GM18951 (cell line): ENCODE measurements around the gene CBX2.

Experiments used
- POLR2A ChIP-seq: IDR thresholded peaks from 4 replicates; pipeline ENCODE4 v1.6.1; 2011; ENCODE audit warnings: mild to moderate bottlenecking; ENCODE audit not compliant: insufficient read length, insufficient read depth; ENCODE audit errors: extremely low read depth
- in situ Hi-C: fragments of 300-500 bp; cut with MboI; formaldehyde crosslinking; loops from one replicate; pipeline ENCODE4 v1.12.0; 2022; ENCODE audit warnings: low sequenced_read_pairs, mixed read lengths, inconsistent platforms; ENCODE audit not compliant: unreplicated experiment

The CBX2 gene

DNA sequence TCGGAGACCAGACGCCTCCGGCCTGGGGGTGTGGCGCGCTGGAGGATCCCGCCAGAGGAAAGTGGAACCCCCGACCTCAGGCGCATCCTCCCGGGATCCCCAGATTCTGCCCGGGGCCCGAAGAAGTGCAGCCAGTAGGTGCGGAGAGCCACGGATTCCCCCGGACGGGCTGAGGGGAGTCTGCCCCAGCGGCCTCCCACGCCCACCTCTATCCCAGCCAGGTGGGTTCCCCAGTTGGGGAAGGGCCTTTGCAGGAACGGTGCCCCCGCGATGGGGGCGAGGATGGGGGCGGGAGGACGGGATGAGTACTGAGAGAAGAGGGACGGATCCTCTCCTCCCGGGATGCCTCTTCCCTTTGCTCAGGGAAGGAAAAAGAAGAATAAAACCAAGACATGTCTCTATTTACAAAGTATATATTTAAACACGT lies 13.8 kb downstream of the CBX2 start:
- TF ChIP-seq POLR2A, result no peak
- in situ Hi-C loops, result loop anchor here (25.0 kb wide), 1 partner anchor 171 kb away; no protein-coding TSS in a partner anchor

DNA sequence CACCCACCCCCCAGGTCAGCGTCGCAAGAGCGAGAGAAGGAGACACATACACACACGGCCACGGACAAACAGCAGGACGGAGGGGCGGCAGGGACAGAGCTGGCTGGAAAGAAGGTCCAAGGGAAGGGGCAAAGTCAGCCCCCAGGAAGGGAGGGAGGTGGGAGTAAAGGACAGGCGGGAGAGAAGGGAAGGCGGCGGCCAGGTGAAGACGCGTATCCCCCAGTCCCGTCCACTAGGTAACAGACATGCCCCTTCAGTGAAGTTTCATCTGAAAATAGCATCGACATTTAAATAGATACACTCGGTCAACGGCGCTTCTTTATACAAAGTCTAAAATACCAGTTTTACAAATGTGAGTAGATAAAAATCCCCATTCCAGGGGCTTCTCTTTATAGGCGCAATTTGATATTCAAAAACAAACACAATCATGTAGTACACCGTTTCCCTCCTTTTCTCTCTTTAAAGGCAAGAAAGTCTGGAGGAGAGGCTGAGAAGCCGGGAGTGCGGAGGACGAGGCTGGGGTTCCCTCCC lies 14.5 kb downstream of the CBX2 start:
- in situ Hi-C loops, result loop anchor here (25.0 kb wide), 1 partner anchor 170 kb away; no protein-coding TSS in a partner anchor

DNA sequence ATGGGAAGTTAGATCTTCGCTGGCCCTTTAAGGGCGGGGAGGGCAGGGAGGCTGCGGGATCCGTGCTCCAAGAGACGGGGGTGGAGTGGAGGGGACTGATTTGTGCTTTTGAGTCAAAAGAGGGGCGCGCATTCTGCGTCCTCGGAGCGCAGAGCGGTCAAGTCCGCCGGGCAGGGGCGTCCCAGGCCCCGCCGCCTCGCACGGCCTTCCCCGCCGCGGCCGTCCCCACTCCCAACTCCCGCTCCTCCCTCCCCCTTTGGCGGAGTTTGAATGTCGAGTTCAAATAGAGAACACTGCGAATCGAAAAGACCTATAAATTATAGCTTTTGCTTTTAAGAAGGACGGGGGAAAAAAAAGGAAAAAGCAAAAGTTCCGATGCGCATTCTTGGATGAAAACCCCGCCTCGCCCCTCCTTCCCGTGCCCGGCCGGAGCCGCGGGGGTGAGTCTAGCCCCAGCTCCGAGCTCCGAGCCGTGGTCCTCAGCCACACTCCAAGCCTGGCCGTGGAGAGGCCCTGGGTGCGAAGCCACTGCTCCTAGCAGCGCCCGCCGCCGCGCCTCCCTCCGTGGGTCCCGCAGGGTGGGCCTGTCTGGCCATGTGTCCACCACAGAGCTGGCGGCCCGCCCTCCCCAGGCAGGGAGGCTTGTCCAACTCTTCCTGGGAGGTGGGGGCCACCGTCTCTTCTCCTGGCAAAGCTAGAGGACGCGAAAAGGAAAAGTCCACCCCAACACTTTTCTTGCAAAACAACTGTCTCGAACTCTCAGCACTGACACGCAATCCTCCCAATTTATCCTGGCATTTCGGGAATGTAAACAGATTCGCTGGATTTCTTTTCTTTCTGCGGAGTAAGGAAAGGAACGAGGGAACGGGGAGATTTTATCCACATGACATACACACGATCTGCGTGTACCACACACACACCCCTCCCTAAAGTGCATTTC lies 15.3 kb downstream of the CBX2 start:
- no peak for TF ChIP-seq POLR2A
- in situ Hi-C loops, result loop anchor here (25.0 kb wide), 1 partner anchor 169 kb away; no protein-coding TSS in a partner anchor

More for the DNA sequence above, 14.5 kb downstream of the CBX2 start:
- TF ChIP-seq POLR2A, result no peak

DNA sequence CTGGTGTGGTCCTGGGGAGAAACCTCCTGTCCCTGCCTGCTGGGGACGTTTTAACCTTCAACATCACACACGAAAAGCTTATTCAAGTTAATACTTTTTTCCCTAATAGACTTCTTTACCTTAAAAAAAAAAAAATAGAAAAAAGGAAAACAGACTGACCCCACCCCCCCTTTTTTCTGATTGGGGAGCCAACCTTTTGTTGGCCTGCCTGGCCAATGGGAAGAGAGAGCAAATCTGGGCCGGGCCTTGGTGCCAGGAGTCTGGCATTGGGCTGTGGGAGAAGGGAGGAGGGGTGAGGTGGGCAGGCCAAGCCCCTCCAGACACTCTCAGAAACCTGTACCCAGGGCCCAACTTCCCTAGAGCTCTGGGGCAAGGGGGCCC lies 16.0 kb downstream of the CBX2 start:
- in situ Hi-C loops, result loop anchor here (25.0 kb wide), 1 partner anchor 168 kb away; no protein-coding TSS in a partner anchor
- no peak for TF ChIP-seq POLR2A

DNA sequence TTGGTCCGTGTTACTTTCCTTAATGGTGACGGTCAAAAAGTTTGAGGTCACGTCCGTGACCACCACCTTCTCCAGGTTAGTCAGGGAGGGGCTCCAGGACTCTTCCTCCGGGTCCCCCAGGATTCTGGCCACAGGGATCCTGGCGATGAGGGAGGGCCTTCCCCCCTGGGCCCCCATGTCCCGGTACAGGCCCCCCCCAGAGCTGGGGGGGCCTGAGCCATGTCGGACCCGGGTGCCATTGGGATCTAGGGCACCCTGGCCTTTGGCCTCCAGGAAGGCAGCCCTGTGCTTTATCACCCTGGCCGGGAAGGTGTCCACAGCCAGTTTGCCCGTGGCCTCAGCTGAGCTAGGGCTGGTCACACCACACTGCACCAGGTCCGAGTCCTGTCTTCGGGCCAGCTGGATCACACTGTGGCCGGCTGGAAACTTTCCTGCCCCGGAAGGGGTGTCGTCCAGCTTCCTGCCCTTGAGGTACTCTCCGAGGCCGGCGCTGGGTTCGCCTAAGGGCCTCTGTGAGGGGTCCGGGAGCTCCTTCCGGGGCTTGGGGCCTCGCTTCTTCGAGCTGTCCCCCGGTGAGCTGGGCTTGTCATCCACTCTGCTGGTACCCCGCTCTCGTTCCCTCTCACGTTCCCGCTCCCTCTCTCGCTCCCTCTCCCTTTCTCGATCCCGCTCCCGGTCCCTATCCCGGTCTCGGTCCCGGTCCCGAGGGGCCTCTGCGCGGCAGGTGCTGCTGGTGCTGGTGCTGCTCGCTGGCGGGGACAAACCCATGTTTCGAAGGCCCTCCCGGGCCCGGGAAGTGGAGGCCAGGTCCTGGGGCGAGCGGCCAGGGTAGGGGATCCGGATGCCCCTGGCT lies 16.9 kb downstream of the CBX2 start:
- no peak for TF ChIP-seq POLR2A
- in situ Hi-C loops, result loop anchor here (25.0 kb wide), 1 partner anchor 167 kb away; no protein-coding TSS in a partner anchor

DNA sequence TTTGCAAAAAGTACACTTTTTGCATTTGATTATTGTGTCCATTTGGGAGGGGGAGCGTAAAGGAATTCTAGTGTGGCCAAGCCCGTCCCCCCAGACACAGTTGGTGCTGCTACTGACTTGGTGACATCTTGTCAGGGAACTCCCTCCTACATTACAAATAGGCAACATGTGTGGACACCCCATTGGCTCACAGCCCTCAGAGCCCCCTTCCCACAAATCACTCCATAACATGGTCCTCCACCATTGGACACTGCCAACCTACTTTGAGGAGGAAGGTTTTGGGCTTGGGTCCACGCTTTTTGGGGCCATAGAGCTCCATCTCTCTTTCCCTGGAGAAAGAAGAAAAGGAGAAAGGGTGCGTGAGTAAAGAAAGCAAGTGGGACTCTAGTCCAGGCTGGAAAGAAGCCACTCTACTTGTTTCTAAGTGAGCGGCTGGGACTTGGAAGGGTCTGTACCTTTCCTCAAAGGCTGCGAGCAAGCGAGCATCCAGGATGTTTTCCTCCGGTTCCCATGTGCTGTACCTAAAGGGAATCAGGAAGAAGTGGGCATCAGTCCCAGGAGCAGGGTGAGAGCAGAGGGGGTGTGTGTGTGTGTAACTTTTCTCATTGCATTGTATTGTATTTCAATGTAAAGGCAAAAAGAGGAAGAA lies 18.0 kb downstream of the CBX2 start:
- in situ Hi-C loops, result loop anchor here (25.0 kb wide), 1 partner anchor 166 kb away; no protein-coding TSS in a partner anchor

DNA sequence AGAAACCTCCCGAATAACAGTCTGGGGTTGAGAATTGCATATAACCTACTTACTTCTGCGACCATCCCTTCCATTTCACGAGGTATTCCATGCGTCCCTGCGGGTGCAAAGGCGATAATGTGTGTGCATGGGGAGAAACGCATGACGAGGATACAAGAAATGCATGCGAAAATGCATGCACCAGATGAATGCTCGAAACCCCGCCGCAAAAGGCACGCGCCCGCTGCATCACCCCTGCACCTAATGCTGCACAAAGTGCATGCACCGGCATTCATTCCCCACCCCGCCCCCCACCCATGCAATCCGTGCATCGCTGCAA lies 18.5 kb downstream of the CBX2 start:
- TF ChIP-seq POLR2A, result no peak
- in situ Hi-C loops, result loop anchor here (25.0 kb wide), 1 partner anchor 166 kb away; no protein-coding TSS in a partner anchor

More for the DNA sequence above, 18.0 kb downstream of the CBX2 start:
- no peak for TF ChIP-seq POLR2A

DNA sequence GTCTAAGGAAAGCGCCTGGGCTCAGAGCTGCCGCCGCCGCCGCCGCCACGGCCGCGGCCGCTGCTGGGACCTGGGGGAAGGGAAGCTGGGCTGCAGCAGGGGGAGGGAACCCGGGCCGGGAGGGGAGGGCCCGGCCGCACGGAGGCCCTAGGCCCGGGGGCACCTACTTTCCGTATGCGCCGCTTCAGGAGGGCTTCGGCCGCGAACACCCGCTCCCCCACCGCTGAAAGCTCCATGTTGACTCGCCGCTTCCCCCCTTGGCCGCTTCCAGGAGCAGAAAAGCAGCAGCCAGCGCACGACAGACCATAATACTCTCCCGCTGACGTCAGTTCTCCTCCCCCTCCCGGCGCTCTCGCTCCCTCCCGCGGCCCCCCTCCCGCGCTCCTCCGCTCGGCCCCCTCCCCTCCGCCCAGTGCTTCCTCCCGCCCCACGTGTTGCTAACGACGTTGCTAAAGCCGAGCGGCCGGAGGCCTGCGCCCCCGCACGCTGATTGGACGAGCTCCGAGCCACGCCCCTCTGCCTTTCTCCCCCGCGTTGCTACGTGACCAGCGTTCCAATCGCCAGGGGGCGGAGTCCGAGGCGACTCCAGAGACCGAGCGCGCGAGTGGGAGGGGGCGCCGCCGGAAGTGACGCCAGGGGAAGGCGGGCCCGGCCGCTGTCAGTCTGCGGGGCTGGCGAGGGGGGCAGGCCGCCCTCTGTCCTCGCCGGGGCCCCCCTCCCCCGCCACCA lies 19.0 kb downstream of the CBX2 start, which contains the start of gene CBX8:
CBX8 (minus strand) TSS at position 315 of the 729 bp plus-strand sequence; CDS start at position 236, 79 bp downstream.
- peak; percentile 63 for TF ChIP-seq POLR2A
- in situ Hi-C loops, result loop anchor here (25.0 kb wide), 1 partner anchor 165 kb away; no protein-coding TSS in a partner anchor

DNA sequence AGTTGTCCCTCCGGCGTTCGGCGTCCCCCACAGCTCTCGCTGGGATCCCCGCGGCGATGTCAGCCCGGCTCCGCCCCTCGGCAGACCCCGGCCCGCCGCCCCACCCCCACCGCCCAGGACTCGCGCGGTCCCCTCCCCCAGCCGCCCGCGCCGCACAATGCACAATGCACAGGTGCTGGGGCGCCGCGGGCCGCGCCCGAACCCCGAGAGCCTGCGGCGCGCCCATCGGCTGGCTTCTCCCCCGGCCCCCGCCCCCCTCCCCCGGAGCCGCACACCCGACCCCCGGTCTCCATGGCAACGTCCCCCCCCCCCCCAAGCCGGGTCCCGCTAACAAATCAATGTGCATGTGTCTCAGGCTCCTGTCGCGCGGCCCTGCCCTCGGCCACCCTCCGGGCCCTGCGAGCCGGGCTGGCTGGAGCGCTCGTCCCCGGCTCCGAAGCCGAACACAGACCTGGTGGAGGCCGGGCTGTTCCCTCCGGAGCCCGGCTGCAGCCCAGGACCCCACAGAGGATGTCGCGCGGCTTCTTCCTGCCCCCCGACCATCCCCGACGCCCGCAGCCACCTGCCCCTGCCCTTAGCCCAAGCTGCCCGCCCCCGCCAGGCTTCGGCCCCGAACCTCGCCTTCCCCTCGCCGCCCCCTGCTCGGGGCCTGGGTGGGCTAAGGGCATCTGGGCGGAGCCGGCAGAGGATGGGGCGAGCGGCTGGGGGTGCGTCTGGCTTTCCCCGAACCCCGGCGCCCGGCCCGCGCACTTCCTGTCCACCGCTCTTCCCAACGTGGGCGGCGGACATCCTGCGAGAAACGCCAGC lies 19.7 kb downstream of the CBX2 start:
- no peak for TF ChIP-seq POLR2A
- in situ Hi-C loops, result loop anchor here (25.0 kb wide), 1 partner anchor 165 kb away; no protein-coding TSS in a partner anchor

DNA sequence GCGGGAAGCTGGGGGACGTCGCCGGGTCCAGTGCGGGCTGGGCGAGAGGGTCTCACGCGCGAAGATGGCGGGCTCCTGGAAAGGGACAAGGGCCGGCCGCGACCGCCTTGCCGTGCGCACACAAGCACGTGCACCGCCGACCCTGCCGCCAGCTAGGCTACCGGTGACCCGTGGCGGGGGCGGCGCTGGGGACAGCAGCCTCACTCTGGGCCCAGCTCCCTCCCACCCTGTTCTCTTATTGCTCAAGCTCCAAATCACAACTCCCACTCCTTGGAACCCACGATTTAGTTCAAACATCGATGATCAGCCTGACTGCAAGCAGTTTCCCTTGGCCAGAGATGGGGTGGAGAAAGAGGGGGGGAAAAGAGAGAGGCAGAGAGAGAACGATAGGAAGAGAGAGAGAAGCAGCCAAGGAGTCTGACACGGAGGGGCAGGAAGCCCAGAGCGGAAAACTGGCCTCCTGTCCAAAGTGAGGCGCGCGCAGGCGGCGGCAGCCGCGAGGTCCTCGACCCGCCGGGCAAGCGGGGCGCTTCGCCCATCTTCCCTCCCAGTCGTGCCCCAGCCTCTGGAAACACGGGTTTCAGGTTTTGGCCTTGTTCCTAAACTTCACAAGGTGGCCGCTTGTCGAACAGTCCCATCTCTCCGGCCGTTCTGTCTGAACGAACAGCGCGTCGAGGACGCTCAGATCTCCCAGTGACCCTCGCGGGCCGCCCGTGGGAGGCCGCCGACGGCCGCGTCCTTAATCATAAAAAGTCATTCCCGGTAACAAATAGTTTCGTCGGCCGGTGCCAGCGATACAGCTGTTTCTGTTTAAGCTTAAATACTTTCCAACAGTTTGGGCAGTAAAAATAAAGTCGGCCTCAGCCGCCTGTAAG lies 20.6 kb downstream of the CBX2 start:
- in situ Hi-C loops, result loop anchor here (25.0 kb wide), 1 partner anchor 164 kb away; no protein-coding TSS in a partner anchor
- TF ChIP-seq POLR2A, result no peak

DNA sequence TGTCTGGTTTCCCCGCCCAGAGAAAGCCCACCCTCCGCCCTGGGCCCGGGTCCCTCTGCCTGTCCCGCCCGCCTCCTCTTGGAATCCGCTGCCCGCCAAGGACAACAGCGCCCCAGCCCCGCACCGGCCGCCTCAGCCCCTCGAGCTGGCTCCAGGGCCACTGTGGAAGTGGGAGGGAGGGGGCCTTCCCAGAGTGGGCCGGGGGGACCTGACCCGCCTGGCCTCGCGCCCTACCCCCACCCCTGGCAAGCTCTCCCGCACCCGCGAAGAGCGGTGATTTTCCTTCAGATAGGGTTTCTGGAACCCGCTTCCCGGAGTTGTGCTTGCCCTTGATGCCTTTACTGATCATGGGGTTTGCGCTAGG lies 21.2 kb downstream of the CBX2 start:
- in situ Hi-C loops, result loop anchor here (25.0 kb wide), 1 partner anchor 163 kb away; no protein-coding TSS in a partner anchor
- no peak for TF ChIP-seq POLR2A
